Kidney (tissue), 14 donors: ENCODE data around the gene OTOS. TPM values are rescaled to one million over a fixed set of nuclear protein-coding genes. Genes with fewer than 3 reads are reported as not detected.
A peak's percentile ranks its signal among the peaks of the same experiment; 100 is the strongest.

Experiments
- DNase-seq, 5 donors: peaks; one replicate each; pipeline ENCODE4 v3.0.0-alpha.2; 2013 to 2020
- FAIRE-seq: peaks from 2 replicates; lab custom pipeline; 2012; peaks lifted over from hg19 to GRCh38; lab: Jason Lieb, UNC
- H3K27ac ChIP-seq, 2 donors: one replicate each; pipeline ENCODE4 v1.7.0; 2013; ENCODE audit warnings: low read depth in 2 of 2, low read length in 2 of 2, inconsistent platforms in 1 of 2
- H3K27me3 ChIP-seq: one replicate; pipeline ENCODE4 v1.7.1; 2013; ENCODE audit warnings: low read length, inconsistent platforms; ENCODE audit not compliant: control insufficient read depth, insufficient read depth
- H3K36me3 ChIP-seq, 3 donors: one replicate each; pipeline versions ENCODE4 v1.7.0 to v1.7.1; 2013; ENCODE audit warnings: low read length in 3 of 3, control low read depth in 1 of 3, inconsistent platforms in 1 of 3; ENCODE audit not compliant: insufficient read depth in 3 of 3, control insufficient read depth in 2 of 3
- H3K4me1 ChIP-seq, 3 donors: one replicate each; pipeline versions ENCODE4 v1.7.0 to v1.7.1; 2013; ENCODE audit warnings: low read length in 3 of 3, inconsistent platforms in 1 of 3, low read depth in 1 of 3; ENCODE audit not compliant: control insufficient read depth in 2 of 3, insufficient read depth in 2 of 3
- H3K4me3 ChIP-seq, 3 donors: one replicate each; pipeline versions ENCODE4 v1.7.0 to v1.8.1; 2013; ENCODE audit warnings: low read length in 3 of 3, control low read depth in 1 of 3, inconsistent platforms in 1 of 3
- H3K9ac ChIP-seq, 3 donors: one replicate each; pipeline versions ENCODE4 v1.7.0 to v1.7.1; 2013; ENCODE audit warnings: low read length in 3 of 3, control low read depth in 1 of 3, inconsistent platforms in 1 of 3
- H3K9me3 ChIP-seq, 3 donors: one replicate each; pipeline versions ENCODE4 v1.7.0 to v1.7.1; 2013; ENCODE audit warnings: low read length in 3 of 3, control low read depth in 1 of 3, inconsistent platforms in 1 of 3; ENCODE audit not compliant: control insufficient read depth in 2 of 3, insufficient read depth in 1 of 3
- CTCF ChIP-seq: IDR thresholded peaks from 3 replicates; pipeline ENCODE4 v1.5.1; 2012; ENCODE audit warnings: mild to moderate bottlenecking, moderate library complexity, borderline replicate concordance; ENCODE audit not compliant: insufficient read depth; ENCODE audit errors: extremely low read depth
- intact Hi-C: fragments of 100-400 bp; cut with DNase I; formaldehyde crosslinking; loops from one replicate; pipeline ENCODE4 v1.11.1; 2022
- polyA plus RNA-seq: library from polyadenylated mRNA; stranded (reverse); fragments of 350-450 nt; fragmentation: Illumina TruSeq; extraction: RNeasy Lipid Tissue Mini Kit (QIAGEN cat#74804); gene quantifications from one replicate; pipeline ENCODE4 v1.2.3, GENCODE V29; 2014; ENCODE audit warnings: low read depth, low replicate concordance; ENCODE audit not compliant: insufficient read depth
- total RNA-seq: library from RNA; stranded (reverse); fragmentation: NEBNext Ultra II Directional; extraction: Animal tissue kit (Norgen Biotek cat#: 25700); gene quantifications from one replicate; pipeline ENCODE4 v1.2.1, GENCODE V29; 2021
- donor health status: control.
- donor health status: control.
- donor health status: control.
- donor health status: control.
- donor health status: control.
- donor health status: DM: yes; HTN: yes; CAD: no.
- donor health status: Normal renal cell carcinoma (clear cell type).

The OTOS gene
- total and polyA plus RNA-seq, 2 donors from 2014 or later: 1.5 to 4.6 TPM

DNA sequence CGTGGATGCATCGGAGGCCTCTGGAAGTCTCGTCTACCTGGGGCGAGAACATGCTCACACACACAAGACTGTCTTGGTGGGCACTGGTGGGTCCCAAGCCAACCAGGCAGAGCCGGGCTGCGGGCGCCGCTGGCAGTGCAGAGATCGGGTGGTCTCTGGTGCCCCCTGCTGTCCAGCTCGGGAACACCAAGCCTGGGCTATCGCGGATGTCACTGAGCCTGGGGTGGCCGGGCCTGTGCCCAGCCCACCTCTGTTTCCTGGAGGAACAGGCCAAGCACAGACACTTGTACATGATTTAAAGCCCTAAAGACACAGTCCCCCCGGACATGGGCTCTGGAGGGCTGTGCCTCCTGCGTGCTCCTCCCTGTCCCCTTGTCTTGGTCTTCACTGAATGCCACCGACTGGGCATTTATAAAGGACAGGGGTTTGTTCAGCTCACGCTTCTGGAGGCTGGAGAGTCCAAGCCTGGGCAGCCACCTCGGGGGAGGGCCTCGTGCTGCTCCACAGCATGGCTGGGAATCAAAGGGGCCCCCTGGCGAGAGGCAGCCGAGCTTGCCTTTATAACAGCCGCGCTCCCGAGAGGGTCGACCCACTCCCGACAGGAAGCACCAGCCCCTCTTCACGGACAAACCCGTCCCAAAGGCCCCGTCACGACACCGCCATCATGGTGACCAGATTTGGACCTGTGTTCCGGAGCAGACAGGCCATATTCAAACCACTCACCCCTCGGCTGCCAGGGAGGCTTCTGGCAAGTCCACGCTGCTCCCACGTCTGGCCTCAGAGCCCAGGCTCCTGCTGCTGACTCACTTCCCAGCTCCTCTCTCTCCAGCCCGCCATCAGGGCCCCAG is 3.6 kb upstream of the OTOS start:
- Histone ChIP-seq H3K9me3 (peaks cover 0 to 5% (median 0%) of the 10 kb centered on the region in 3 donors), H3K27ac (no peak overlapping the region), H3K27me3 (no peaks in the 10 kb centered on the region), H3K4me3 (no peak overlapping the region), H3K9ac (no peak overlapping the region), H3K36me3 (no peaks in the 10 kb centered on the region), H3K4me1 (no peaks in the 10 kb centered on the region)
- intact Hi-C loops: loop anchor here (5.0 kb wide), 1 partner anchor 87 kb away; no protein-coding TSS in a partner anchor
- FAIRE-seq (no peak), DNase-seq (peak; percentile 73 to 90 (median 84))
- peak; percentile 91 for TF ChIP-seq CTCF

GRCh38 chr2:240143276-240143675 is 2.8 kb upstream of the OTOS start:
- Histone ChIP-seq H3K9ac (no peak overlapping the region), H3K27me3 (no peaks in the 10 kb centered on the region), H3K4me1 (no peaks in the 10 kb centered on the region), H3K27ac (no peak overlapping the region), H3K9me3 (peaks cover 0 to 5% (median 0%) of the 10 kb centered on the region in 3 donors), H3K36me3 (no peaks in the 10 kb centered on the region), H3K4me3 (no peak overlapping the region)
- FAIRE-seq: no peak
- DNase-seq: peak in 1 of 5 donors; percentile 41
- intact Hi-C loops: loop anchor here (5.0 kb wide), 1 partner anchor 86 kb away; no protein-coding TSS in a partner anchor
- no peak for TF ChIP-seq CTCF

DNA sequence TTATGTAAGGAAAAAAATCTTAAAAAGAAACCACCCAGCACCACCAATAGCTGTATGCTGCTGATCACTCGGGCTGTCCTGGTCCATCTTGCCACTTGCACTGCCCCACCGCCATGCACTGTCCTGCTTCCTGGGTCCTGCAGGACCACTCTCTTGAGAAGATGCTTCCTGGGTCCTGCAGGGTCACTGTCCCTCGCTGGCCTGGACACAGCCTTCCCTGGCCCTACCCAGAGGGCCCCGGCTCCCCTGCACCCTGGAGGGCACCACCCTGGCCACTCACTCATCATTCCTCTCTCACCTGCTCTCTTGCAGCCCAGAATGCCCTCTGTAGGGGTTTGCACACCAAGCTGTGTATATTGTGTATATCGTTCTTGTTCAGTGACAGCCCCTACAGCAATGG is 2.4 kb upstream of the OTOS start:
- Histone ChIP-seq H3K36me3 (no peaks in the 10 kb centered on the region), H3K9ac (no peak overlapping the region), H3K27me3 (no peaks in the 10 kb centered on the region), H3K9me3 (peaks cover 0 to 3% (median 0%) of the 10 kb centered on the region in 3 donors), H3K4me1 (no peaks in the 10 kb centered on the region), H3K4me3 (no peak overlapping the region), H3K27ac (no peak overlapping the region)
- peak in 1 of 5 donors; percentile 58 for DNase-seq
- no peak for TF ChIP-seq CTCF
- intact Hi-C loops: loop anchor here (5.0 kb wide), 1 partner anchor 86 kb away; no protein-coding TSS in a partner anchor
- FAIRE-seq: no peak
